Adrenal gland (tissue), 5 donors: ENCODE measurements around the gene TMSB15B.
A peak's percentile ranks its signal among the peaks of the same experiment; 100 is the strongest.

Experiments used
- POLR2A ChIP-seq, 2 donors: fragments of 450-650 bp; IDR thresholded peaks; one replicate each; pipeline ENCODE4 v1.6.1; 2017; ENCODE audit warnings: antibody characterized with exemption in 2 of 2, mild to moderate bottlenecking in 2 of 2, moderate library complexity in 1 of 2
- TF ChIP-seq, protein P1 (sequence below), 6 experiments: fragments of 450-650 bp in 4 of 6; fragments of 200-600 bp in 2 of 6; sonication (generic) in 1 of 6; IDR thresholded peaks; 1 replicate in 5 of 6; 2 replicates in 1 of 6; pipeline versions ENCODE4 v1.5.1 to v1.8.0; 2016 to 2021; ENCODE audit warnings: antibody characterized with exemption in 6 of 6, mild to moderate bottlenecking in 2 of 6, moderate library complexity in 1 of 6
- donor health status: DM: no; HTN: no; CAD: no.

- TF ChIP-seq, protein P1, sequence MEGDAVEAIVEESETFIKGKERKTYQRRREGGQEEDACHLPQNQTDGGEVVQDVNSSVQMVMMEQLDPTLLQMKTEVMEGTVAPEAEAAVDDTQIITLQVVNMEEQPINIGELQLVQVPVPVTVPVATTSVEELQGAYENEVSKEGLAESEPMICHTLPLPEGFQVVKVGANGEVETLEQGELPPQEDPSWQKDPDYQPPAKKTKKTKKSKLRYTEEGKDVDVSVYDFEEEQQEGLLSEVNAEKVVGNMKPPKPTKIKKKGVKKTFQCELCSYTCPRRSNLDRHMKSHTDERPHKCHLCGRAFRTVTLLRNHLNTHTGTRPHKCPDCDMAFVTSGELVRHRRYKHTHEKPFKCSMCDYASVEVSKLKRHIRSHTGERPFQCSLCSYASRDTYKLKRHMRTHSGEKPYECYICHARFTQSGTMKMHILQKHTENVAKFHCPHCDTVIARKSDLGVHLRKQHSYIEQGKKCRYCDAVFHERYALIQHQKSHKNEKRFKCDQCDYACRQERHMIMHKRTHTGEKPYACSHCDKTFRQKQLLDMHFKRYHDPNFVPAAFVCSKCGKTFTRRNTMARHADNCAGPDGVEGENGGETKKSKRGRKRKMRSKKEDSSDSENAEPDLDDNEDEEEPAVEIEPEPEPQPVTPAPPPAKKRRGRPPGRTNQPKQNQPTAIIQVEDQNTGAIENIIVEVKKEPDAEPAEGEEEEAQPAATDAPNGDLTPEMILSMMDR (IDR thresholded peaks at IDR 0.05): peak in 4 of 6 experiments; percentile 17 to 42 (median 34)
- TF ChIP-seq POLR2A (IDR thresholded peaks at IDR 0.05): no peak
Measured at GRCh38 chrX:103919270-103919637, 43.2 kb upstream of the TMSB15B start.
